BJ (cell line): ENCODE results near the gene BRINP3. TPM values are rescaled to one million over a fixed set of nuclear protein-coding genes. Genes with fewer than 3 reads are reported as not detected.

Experiments used
- CTCF ChIA-PET: fragments of 350-600 bp; formaldehyde crosslinking; extraction: SDS; loops from one replicate; lab custom pipeline; 2021; ENCODE audit warnings: antibody characterized with exemption, inconsistent platforms; lab: Yijun Ruan, JAX
- POLR2A ChIA-PET: fragments of 300-600 bp; sonication (Branson Sonifier 250); formaldehyde crosslinking; extraction: SDS; loops from one replicate; lab custom pipeline; 2021; ENCODE audit warnings: antibody characterized with exemption; lab: Charles Lee
- DNase-seq: peaks from one replicate; pipeline ENCODE4 v3.0.0-alpha.2; 2011; ENCODE audit warnings: low read depth
- H3K27me3 ChIP-seq: 2 replicates; pipeline ENCODE4 v1.6.0; 2011; ENCODE audit warnings: low read length; ENCODE audit not compliant: control insufficient read depth, insufficient read depth
- H3K36me3 ChIP-seq: 2 replicates; pipeline ENCODE4 v1.5.1; 2011; ENCODE audit warnings: low read length; ENCODE audit not compliant: control insufficient read depth, insufficient read depth
- H3K4me3 ChIP-seq: 2 replicates; pipeline ENCODE4 v1.5.1; 2011; ENCODE audit warnings: low read depth, mild to moderate bottlenecking, control low read depth, low read length
- polyA plus RNA-seq: library from polyadenylated mRNA; depleted of rRNA; stranded (reverse); fragments of >200 nt; gene quantifications from 2 replicates; pipeline ENCODE4 v1.2.3, GENCODE V29; 2011
- TF ChIP-seq, protein P1 (sequence below): IDR thresholded peaks from 2 replicates; pipeline ENCODE4 v1.5.1; 2011; ENCODE audit warnings: low read depth, mild to moderate bottlenecking, control low read depth, inconsistent platforms, low read length, moderate library complexity; ENCODE audit not compliant: insufficient read depth

Gene BRINP3
- polyA plus RNA-seq, 1 experiment, result not detected

GRCh38 chr1:190101756-190102155 lies 375.9 kb downstream of the BRINP3 start:
- DNase-seq, result no peak

GRCh38 chr1:190098756-190099155 lies 378.9 kb downstream of the BRINP3 start:
- no peaks in the 10 kb centered on the region for H3K36me3 ChIP-seq
- no peak for DNase-seq
- H3K4me3 ChIP-seq, result no peak overlapping the region
- TF ChIP-seq, protein P1, sequence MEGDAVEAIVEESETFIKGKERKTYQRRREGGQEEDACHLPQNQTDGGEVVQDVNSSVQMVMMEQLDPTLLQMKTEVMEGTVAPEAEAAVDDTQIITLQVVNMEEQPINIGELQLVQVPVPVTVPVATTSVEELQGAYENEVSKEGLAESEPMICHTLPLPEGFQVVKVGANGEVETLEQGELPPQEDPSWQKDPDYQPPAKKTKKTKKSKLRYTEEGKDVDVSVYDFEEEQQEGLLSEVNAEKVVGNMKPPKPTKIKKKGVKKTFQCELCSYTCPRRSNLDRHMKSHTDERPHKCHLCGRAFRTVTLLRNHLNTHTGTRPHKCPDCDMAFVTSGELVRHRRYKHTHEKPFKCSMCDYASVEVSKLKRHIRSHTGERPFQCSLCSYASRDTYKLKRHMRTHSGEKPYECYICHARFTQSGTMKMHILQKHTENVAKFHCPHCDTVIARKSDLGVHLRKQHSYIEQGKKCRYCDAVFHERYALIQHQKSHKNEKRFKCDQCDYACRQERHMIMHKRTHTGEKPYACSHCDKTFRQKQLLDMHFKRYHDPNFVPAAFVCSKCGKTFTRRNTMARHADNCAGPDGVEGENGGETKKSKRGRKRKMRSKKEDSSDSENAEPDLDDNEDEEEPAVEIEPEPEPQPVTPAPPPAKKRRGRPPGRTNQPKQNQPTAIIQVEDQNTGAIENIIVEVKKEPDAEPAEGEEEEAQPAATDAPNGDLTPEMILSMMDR, result no peak
- ChIA-PET POLR2A (no interaction called here), CTCF (no interaction called here)
- no peaks in the 10 kb centered on the region for H3K27me3 ChIP-seq

More at GRCh38 chr1:190101756-190102155, 375.9 kb downstream of the BRINP3 start:
- Histone ChIP-seq H3K4me3 (no peak overlapping the region), H3K36me3 (no peaks in the 10 kb centered on the region), H3K27me3 (no peaks in the 10 kb centered on the region)
- TF ChIP-seq, protein P1, result no peak
- CTCF ChIA-PET, result no interaction called here
- POLR2A ChIA-PET, result no interaction called here

DNA sequence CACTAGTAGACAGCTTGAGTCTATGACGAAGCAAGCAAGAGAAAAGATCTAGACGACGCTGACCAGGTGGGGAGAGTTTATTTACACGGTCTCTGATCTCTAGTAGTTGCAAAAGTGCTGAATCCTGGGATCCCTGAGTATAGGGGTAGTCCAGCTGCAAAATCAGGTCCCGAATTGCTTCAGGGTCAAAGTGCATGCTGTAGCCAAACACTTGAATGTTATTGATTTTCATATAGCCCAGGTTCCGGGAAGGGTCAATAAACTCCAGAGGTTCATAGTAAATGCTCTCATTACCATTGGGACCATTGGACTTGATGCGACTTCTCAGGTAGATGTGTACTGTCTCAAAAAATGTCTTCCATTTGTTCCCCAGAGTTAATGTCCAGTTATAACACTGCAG lies 379.6 kb downstream of the BRINP3 start:
- no peak overlapping the region for H3K4me3 ChIP-seq
- TF ChIP-seq, protein P1, result no peak
- no peaks in the 10 kb centered on the region for H3K36me3 ChIP-seq
- ChIA-PET POLR2A (no interaction called here), CTCF (no interaction called here)
- DNase-seq, result no peak
- no peaks in the 10 kb centered on the region for H3K27me3 ChIP-seq

GRCh38 chr1:190095596-190095995 lies 382.1 kb downstream of the BRINP3 start:
- CTCF ChIA-PET, result no interaction called here
- TF ChIP-seq, protein P1, result no peak
- H3K36me3 ChIP-seq, result no peaks in the 10 kb centered on the region

GRCh38 chr1:190084552-190084951 lies 393.1 kb downstream of the BRINP3 start:
- no peaks in the 10 kb centered on the region for H3K36me3 ChIP-seq
- TF ChIP-seq, protein P1, result no peak
- H3K27me3 ChIP-seq, result no peaks in the 10 kb centered on the region
- H3K4me3 ChIP-seq, result no peak overlapping the region
- ChIA-PET CTCF (no interaction called here), POLR2A (no interaction called here)
- DNase-seq, result no peak

More at GRCh38 chr1:190095596-190095995, 382.1 kb downstream of the BRINP3 start:
- H3K27me3 ChIP-seq, result no peaks in the 10 kb centered on the region
- H3K4me3 ChIP-seq, result no peak overlapping the region
- no peak for DNase-seq
- POLR2A ChIA-PET, result no interaction called here
